GM18861 (cell line): ENCODE data around the gene HNRNPU.
A peak's percentile ranks its signal among the peaks of the same experiment; 100 is the strongest.

Experiments used
- ATAC-seq: cut with Tn5 transposase; IDR thresholded peaks from one replicate; pipeline ENCODE4 v1.9.1; 2021; ENCODE audit not compliant: unreplicated experiment

Gene HNRNPU

DNA sequence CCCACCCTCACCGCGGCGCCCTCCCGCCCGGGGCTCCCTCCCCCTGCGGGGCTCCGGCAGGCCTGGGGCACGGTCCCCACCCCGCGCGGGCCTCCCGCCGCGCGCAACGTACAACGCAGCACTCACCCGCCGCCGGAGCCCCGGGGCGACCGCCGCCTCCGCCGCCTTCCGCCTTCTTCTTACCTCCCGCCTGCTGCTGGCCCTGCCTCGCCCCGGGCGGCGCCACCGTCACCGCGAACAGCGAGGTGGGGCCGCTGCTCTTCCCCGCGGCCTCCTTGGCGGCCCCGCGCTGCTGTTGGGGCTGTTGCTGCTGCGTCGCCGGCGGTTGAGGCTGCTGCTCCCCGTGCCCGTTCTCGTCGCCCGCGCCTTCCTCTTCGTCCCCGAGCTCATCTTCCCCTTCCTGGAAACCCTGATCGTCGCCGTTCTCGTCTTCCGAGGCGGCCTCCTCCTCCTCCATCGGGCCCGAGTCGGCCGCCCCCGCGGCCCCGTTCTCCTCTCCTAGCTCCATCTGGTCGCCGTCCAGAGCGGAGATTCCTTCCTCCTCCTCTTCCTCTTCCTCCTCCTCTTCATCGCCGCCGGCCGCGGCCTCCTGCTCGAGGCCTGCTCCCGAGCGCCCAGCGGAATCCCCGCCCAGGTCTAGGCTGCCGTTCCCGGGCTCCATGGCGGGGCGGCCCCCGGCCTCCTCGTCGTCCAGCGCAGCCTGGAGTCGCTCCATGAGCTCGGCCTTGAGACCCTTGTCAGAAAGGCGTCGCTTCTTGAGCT lies 671 bp downstream of the HNRNPU start:
- peak; percentile 1 for ATAC-seq

DNA sequence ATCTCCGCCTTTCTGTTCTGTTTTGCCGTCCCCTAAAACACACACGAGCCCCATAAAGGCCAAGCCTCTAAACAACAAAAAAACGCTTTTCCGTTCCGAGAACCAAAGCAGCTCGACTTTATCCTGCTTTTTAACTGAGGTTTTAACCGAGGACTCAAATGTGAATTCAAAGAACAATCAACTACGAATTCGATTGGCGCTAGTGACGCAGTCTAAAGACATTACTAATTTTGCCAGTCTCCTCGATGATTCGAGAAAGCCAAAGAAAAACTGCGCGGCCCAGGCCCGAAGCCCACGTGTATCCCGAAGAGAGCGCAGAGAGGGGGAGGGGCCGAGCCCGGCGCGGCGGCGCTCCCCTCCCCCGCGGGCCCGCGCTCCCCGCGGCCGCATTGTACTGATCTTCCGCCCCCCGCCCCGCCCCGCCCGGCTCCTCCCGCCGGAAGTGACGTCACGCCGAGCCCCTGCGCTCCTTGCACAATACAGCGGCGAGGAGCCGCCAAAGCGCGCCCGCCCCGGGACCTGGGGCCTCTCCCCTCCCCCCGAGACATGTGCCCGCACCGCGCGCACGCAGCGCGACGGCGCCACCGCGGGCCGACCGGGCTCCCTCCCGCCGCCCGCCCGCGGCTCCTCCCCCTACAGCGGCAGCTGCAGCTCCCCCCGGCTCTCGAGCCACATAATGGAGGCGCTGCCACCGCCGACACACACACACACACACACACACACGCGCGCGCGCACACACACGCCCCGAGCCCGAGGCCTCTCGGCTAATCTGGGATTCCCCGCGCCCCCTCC lies 1.4 kb downstream of the HNRNPU start:
- ATAC-seq: peak; percentile 46

DNA sequence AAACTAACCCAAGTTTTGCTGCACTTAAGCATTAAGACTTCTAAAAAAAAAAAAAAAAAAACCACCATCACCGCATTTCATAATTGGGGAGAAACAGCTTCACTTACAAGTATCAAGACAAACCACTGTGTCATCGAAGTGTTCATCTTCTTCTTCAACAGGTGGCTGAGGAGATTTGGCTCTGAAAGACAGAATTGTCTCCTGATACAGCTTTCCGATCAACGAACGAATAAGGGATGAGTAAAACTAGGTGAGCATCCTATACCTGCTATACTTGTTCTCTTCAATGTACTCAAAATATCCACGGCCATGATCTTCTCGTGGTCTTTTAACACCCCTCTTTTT lies 2.0 kb downstream of the HNRNPU start:
- ATAC-seq: no peak

DNA sequence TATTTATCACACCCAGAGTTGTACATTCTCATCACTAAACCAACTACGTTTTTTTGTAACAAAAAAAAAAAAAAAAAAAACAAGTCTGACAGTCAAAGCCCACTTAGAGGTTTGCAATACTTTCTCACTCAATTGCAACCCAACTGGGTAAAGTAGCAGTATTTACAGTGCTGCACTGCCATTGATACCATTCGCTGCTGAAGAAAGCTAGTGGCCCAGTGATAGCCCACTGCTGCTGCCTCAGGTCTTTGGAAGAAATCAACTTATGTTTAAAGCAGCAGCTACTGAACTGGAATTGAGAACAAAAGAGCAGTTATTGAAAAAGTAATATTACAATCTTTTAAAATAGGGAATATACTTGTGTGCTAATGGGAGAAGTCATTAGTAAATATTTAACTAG lies 2.7 kb downstream of the HNRNPU start:
- no peak for ATAC-seq

DNA sequence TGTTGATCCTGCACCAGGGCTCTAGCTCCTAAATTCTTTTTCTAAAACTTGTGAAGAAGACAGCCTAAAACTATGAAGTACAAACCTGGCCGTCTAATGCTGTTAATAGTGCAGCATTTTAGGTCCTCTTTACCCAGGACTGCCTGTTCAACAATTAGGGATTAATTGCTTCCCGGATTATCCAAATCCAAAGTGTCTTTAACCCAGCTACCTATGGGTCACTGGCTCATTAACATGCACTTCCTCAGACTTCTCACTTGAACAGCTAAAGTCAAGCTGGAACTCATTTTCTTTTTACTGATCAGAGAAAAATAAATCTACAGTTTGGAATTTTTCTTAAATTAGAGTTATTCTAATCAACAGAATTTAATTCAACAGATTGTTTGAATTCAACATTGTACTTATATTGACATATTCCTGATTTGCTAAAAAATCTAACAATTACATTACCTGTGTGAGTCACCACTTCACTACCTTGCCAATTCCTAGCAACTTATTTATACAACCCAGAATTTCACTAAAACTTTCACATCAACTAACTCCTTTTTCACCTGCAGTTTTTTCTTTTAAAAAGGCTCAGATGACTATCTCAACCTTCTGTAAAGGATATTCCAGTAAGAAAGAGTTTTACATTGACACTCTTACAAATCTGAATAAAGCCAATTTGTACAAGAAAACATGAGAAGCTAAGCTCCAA lies 3.3 kb downstream of the HNRNPU start:
- ATAC-seq: no peak

DNA sequence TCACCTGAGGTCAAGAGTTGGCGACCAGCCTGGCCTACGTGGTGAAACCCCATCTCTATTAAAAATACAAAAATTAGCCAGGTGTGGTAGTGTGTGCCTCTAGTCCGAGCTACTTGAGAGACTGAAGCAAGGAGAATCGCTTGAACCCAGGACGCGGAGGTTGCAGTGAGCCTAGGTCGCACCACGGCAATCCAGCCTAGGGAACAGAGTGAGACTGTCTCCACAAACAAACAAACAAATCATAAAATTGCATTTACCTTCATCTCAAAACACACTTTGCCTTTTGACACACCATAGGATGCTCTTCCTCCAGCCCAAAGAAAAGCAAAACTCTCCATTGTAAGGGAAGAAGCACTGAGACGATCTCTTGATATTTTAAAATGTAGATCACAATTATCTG lies 4.3 kb downstream of the HNRNPU start:
- ATAC-seq: no peak

DNA sequence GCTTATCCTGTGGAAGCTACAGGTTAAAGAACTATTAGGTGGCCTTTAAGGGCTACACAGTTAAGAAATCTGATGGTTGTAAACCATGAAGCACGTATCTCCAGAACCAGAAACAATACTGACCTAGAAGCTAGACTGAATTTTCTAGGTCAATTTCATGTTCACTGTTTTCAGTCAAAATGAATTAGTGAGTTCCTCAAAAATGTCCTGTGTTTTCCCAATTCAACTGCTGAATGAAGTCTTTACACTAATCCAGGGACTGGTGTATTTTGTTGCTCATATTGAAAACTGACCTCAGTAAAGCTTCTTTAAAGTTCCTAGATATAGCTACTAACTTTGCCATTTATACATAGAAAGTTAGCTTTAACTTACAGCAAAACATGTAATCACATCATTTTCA lies 6.0 kb downstream of the HNRNPU start:
- no peak for ATAC-seq

DNA sequence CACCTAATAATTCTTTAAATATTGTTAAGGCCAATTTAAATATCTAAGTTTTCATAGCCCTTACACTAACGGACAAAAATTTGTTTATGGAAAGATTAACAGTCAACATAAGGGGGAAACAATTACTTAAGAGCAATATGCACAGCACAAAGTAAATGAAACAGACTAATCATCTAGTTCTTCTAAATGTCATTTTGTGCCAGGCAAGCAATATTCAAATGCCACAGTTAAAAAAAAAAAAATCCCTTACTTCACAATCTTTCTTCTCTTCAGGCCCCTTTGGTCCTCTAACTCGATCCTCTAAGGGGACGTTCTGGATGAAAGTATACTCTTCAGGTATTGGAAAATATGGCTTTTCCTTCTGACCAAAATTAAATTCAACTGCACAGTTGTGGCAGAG lies 6.6 kb downstream of the HNRNPU start:
- ATAC-seq: no peak

DNA sequence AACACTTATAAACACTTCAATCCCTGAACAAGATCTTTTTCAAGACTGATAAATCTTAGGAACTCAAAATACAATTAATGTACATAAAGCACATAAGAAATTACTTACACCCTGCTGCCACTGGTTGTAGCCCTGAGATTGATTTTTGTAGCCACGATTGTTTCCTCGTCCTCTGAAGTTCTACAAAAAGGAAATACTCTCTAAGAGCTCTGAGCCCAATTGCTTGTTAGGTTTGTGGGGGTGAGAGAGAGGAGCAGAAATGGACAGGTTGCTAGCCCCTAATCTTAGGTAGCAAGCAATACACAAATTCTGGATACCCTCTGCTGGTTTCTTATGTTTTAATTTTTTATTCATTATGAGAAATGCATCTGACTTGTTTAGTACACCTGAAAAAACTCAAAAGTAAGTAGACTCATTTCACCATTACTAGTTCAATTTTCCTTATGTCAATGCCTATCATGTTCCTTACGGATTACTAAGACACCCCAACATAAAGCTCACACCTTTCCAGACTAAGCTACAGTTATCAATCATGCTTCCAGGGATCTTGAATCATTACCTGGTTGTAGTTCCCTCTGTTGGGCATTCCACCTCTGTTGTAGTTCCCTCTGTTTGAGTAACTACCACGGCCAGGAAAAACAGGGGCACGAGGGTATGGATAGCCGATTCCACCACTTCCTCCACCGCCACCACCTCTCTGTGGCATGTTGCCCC lies 9.3 kb downstream of the HNRNPU start:
- no peak for ATAC-seq

DNA sequence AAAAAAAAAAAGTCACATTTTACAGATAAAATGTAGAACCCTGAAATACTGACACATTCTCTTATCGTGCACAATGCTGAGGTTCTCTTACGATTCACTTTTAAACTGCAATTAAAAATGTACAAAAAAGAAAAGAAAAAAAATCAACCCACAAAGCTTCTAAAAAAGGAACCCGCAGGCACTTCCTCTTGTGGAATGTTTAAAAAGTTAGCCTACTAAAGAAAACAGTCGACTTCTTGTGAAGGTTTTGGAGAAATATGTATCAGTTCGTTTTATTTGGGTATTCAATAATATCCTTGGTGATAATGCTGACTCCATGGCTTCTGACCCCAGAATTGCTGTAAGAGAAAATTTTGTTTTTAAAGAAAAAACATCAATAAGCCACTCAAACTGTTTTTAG lies 10.2 kb downstream of the HNRNPU start:
- no peak for ATAC-seq

DNA sequence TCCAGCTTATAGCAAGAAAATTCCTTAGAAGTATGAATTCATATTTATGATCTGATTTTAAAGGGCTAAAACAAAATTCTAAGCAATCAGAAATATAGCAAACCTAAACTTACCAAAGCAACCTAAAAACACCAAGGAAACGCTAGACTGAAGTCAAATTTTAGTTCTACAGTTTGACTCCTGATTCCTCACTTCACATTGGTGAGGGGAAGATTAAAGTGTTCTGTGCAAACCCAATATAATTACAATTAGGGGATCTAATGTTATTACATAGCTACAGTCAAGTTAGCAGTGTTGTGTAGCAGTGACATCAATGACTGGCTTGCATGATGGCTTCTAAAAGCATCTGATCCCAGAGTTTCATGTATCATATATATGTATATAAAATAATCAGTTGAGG lies 11.6 kb downstream of the HNRNPU start:
- ATAC-seq: no peak

DNA sequence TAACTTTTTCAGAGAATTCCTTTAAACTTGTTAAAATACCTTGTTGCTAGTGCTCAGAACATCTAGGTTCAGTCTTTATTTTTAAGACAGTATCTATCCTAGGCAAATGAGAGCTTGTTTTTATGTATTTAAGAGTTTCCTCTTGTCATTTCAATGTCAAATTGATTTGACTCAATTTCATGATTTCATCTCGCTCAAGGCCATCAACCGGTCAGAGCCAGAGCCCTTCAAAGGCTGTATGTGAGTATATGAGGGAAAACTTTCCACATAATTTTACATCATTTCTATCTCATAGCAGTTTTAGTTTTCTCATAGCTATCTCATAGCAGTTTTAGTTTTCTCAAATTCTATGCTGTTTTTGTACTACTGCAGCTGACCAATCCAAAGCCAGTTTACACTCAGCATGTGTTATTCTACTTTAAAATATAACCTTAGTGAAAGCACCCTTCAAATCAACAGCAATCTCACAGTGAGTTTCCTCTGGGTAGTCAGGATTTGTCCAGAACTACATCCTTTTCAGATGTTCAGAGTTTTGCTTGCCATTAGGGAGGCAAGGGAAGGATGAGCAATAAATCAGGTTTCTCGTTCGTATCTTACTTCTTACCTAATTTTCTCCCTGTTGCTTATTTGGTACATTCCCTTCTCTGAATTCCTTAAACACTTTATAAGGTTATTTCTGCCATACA lies 12.7 kb downstream of the HNRNPU start:
- no peak for ATAC-seq

DNA sequence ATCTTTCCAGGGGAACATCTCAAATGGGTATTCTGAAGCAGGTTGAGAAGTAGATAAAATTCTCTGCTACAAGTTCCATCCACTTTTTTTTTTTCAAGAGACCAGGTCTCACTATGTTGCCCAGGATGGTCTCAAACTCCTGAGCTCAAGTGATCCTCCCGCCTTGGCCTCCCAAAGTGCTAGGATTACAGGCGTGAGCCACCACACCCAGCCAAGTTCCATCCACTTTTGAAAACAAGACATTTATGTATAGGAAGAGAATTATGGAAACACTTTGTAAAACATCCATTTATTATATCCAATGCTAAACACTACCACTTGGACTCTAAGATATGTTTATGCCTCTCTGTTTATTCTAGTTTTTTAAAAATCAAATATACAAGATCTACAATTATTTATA lies 13.4 kb downstream of the HNRNPU start:
- ATAC-seq: no peak

DNA sequence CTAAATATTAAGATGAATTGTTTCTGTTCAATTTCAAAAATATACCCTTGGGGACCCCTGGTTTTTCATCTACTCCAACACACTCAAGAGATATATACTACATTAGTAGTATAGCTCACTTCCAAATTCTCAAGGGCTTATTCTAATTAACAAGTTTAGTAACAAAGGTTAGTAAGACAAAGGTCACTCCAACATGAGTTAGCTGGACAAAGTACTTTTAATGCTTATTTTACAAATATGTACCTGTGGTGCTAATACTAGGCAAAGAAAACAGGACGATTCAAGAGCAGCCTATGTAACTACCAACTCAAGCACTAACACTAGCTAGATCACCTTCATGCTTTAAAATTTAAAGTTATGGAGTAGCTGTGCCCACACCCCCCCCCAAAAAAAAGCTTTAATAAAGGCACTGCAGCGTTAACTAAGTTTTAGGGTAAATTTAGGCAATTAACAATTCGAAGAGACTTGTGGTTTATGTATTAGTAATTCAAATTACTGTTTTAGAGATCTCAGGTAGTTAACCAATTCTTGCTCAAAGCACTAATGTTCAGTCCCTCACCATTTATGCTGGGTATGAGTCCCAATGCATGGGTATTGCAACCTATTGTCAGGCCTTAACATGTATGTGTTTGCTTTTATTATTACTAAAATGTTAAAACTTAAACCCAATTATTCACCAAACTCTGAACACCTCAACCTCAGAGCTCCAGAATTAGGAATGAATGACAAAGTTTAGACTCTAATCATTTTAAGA lies 14.1 kb downstream of the HNRNPU start:
- ATAC-seq: no peak

DNA sequence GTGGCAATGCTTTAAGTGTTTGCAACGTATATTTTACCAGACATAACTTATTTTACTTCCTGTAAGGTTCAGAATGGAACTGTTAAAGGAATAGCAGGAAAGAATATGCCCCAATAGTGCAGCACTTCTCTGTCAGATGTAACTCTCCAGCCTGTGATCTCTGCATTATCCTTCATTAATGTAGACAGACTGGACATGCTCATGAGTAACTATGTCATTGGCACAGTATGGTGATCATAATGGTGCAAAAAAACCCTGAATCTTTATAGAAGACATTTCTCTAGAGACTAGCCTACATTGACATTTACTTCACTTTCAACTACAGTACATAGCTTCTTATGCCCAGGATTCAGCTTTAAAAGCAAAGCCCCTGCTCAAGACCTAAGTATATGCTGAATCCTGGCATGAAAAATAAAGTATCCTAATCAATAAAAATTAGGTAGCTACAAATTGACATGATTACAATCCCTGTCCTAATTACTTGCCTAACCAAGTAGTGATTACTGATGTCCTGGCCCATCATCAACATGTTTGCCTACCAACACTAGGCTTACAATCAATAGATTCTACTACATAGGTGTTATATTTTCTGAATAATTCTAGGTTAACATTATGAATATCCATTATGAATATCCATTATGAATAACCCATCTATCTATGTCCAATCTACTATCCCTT lies 15.0 kb downstream of the HNRNPU start:
- ATAC-seq: no peak

DNA sequence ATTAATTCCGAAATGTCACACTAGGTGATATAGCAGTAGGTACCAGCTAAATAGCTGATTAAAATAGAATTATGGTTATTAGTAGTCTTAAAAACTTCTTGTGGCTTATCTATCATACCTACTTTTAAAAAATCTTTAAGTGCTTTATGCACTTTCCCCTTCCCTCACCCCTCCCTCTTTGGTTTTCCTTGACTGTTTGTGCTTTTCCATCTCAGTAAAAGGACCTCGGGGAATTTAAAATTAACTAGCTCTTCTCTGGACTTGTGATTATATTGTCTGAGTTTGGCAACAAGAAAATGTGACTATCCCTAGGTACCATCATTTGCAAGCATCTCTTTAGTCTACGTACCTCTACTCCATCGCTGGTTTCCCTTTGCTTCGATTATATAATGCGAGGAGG lies 17.7 kb downstream of the HNRNPU start:
- no peak for ATAC-seq

DNA sequence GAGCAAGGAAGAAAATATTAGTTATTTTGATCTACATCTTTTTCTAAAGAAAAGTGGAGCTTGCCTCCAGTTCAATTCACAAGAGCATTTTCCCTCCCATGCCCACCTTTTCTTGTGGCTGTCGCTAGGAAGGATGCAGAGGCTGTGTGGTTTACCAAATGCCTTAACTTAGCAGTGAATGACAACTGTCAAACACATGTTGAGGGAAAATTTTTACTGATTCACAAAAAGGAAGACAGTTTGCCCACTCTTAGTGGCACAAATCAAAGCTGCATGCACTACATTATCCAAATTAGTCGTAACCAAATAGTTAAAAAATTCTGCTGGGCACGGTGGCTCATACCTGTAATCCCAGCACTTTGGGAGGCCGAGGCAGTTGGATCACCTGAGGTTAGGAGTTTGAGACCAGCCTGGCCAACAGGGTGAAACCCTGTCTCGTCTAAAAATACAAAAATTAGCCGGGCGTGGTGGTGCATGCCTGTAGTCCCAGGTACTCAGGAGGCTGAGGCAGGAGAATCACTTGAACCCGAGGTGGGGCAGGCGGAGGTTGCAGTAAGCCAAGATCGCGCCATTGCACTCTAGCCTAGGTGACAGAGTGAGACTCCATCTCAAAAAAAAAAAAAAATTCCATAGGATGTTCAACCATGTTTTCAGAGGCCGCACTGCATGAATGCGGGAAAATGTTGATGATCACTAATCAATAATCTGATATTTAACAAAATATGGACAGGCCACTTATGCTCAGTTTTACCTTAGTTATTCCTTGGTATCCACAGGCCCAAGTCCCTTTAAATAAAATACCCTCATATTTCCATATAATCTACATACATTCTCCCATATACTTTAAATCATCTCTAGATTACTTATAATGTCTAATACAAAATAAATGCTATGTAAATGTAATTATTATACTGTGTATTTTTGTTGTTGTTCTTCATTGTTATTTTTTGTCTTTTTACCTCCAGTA lies 19.9 kb downstream of the HNRNPU start:
- no peak for ATAC-seq
